Chondrocyte (in vitro differentiated cells): ENCODE measurements around the gene CYP4A22. TPM values are rescaled to one million over a fixed set of nuclear protein-coding genes. Genes with fewer than 3 reads are reported as not detected.

Source experiments
- DNase-seq: peaks from one replicate; pipeline ENCODE4 v3.0.0; 2021; ENCODE audit warnings: mixed read lengths, low spot score
- H3K27ac Mint-ChIP-seq: one replicate; pipeline ENCODE4 v1.8.0; 2021; ENCODE audit warnings: mild to moderate bottlenecking, moderate library complexity, mixed read lengths; ENCODE audit not compliant: unreplicated experiment
- H3K27me3 Mint-ChIP-seq: 2 replicates; pipeline ENCODE4 v1.8.0; 2021; ENCODE audit warnings: low read depth, mixed read lengths
- H3K36me3 Mint-ChIP-seq: 2 replicates; pipeline ENCODE4 v1.8.0; 2021; ENCODE audit warnings: low read depth, mixed read lengths
- H3K4me1 Mint-ChIP-seq: 2 replicates; pipeline ENCODE4 v1.8.0; 2021; ENCODE audit warnings: low read depth, mild to moderate bottlenecking, mixed read lengths
- H3K4me3 Mint-ChIP-seq: one replicate; pipeline ENCODE4 v1.8.0; 2021; ENCODE audit warnings: mild to moderate bottlenecking, moderate library complexity, mixed read lengths; ENCODE audit not compliant: unreplicated experiment
- H3K9me3 Mint-ChIP-seq: 2 replicates; pipeline ENCODE4 v1.8.0; 2021; ENCODE audit warnings: low read depth, mixed read lengths
- CTCF ChIP-seq: fragments of 200-600 bp; sonication (generic); IDR thresholded peaks from 2 replicates; pipeline ENCODE4 v1.5.0; 2021; ENCODE audit warnings: antibody characterized with exemption, mild to moderate bottlenecking, moderate library complexity
- total RNA-seq: library from RNA; stranded (reverse); gene quantifications from 3 replicates; pipeline ENCODE4 v1.2.1, GENCODE V29; 2021

The CYP4A22 gene
- total RNA-seq, 1 donor from 2014 or later = not detected

- Mint-ChIP-seq H3K27ac (no peak overlapping the region), H3K9me3 (no peaks in the 10 kb centered on the region), H3K4me3 (no peak overlapping the region), H3K36me3 (no peaks in the 10 kb centered on the region), H3K4me1 (peaks cover 20% of the 10 kb centered on the region), H3K27me3 (peaks cover 7% of the 10 kb centered on the region)
- no peak for DNase-seq
- TF ChIP-seq CTCF = peak; percentile 86
These were observed 38.1 kb downstream of the CYP4A22 start for GRCh38 chr1:47175227-47175934.

GRCh38 chr1:47178020-47178419 is 40.8 kb downstream of the CYP4A22 start:
- H3K4me3 Mint-ChIP-seq = no peak overlapping the region
- TF ChIP-seq CTCF = no peak
- DNase-seq = no peak
- no peaks in the 10 kb centered on the region for H3K36me3 Mint-ChIP-seq
- H3K9me3 Mint-ChIP-seq = no peaks in the 10 kb centered on the region
- H3K27me3 Mint-ChIP-seq = peaks cover 7% of the 10 kb centered on the region
- H3K4me1 Mint-ChIP-seq = peaks cover 25% of the 10 kb centered on the region
- H3K27ac Mint-ChIP-seq = no peak overlapping the region

- Mint-ChIP-seq H3K27me3 (peaks cover 9% of the 10 kb centered on the region), H3K9me3 (no peaks in the 10 kb centered on the region), H3K36me3 (no peaks in the 10 kb centered on the region), H3K4me1 (peaks cover 25% of the 10 kb centered on the region), H3K4me3 (peak overlapping the region; percentile 81), H3K27ac (peak overlapping the region; percentile 96)
- no peak for DNase-seq
- TF ChIP-seq CTCF = no peak
These were observed 41.4 kb downstream of the CYP4A22 start for GRCh38 chr1:47178654-47179016.

GRCh38 chr1:47179017-47179987 is 42.1 kb downstream of the CYP4A22 start:
- Mint-ChIP-seq H3K4me3 (peak overlapping the region; percentile 81), H3K9me3 (no peaks in the 10 kb centered on the region), H3K27ac (peak overlapping the region; percentile 96), H3K36me3 (no peaks in the 10 kb centered on the region), H3K4me1 (peaks cover 25% of the 10 kb centered on the region), H3K27me3 (peaks cover 5% of the 10 kb centered on the region)
- peak; percentile 95 for TF ChIP-seq CTCF
- no peak for DNase-seq

GRCh38 chr1:47179988-47180563 is 42.8 kb downstream of the CYP4A22 start:
- Mint-ChIP-seq H3K4me3 (no peak overlapping the region), H3K27ac (peak overlapping the region; percentile 96), H3K4me1 (peaks cover 25% of the 10 kb centered on the region), H3K36me3 (no peaks in the 10 kb centered on the region), H3K27me3 (peaks cover 3% of the 10 kb centered on the region), H3K9me3 (no peaks in the 10 kb centered on the region)
- no peak for DNase-seq
- TF ChIP-seq CTCF = no peak
